IPS-NIHi7 (cell line): ENCODE results near the gene MOXD1.
"Not testable (repeated sequence)": the region's sequence is repeated elsewhere in the genome, so short reads cannot be mapped to it uniquely, and the experiment has no call there.

Experiments
- DNase-seq: peaks from one replicate; pipeline ENCODE4 v3.0.0; 2012; ENCODE audit warnings: mixed read lengths; ENCODE audit errors: extremely low spot score

Gene MOXD1

GRCh38 chr6:132282696-132283095 is 118.6 kb downstream of the MOXD1 start:
- no peak for DNase-seq

- no peak for DNase-seq
Measured at GRCh38 chr6:132280436-132280835, 120.8 kb downstream of the MOXD1 start.

GRCh38 chr6:132279592-132280139 is 121.6 kb downstream of the MOXD1 start:
- DNase-seq = peak; percentile 69

GRCh38 chr6:132275066-132275970 is 126.0 kb downstream of the MOXD1 start:
- DNase-seq = no peak

GRCh38 chr6:132272776-132273175 is 128.5 kb downstream of the MOXD1 start:
- no peak for DNase-seq

- no peak for DNase-seq
Measured at GRCh38 chr6:132270726-132271402, 130.4 kb downstream of the MOXD1 start.

GRCh38 chr6:132268666-132269065 is 132.6 kb downstream of the MOXD1 start:
- DNase-seq = not testable (repeated sequence)

GRCh38 chr6:132268209-132268608 is 133.1 kb downstream of the MOXD1 start:
- DNase-seq = no peak

GRCh38 chr6:132265451-132266097 is 135.7 kb downstream of the MOXD1 start:
- no peak for DNase-seq

GRCh38 chr6:132264021-132264500 is 137.2 kb downstream of the MOXD1 start:
- no peak for DNase-seq

GRCh38 chr6:132261354-132261753 is 139.9 kb downstream of the MOXD1 start:
- DNase-seq = no peak

- peak; percentile 26 for DNase-seq
Measured at GRCh38 chr6:132259070-132259469, 142.2 kb downstream of the MOXD1 start.

GRCh38 chr6:132257561-132257960 is 143.7 kb downstream of the MOXD1 start:
- DNase-seq = no peak

- no peak for DNase-seq
Measured at GRCh38 chr6:132256457-132256856, 144.8 kb downstream of the MOXD1 start.

GRCh38 chr6:132253906-132254305 is 147.4 kb downstream of the MOXD1 start:
- DNase-seq = no peak

- no peak for DNase-seq
Measured at GRCh38 chr6:132253211-132253610, 148.1 kb downstream of the MOXD1 start.

GRCh38 chr6:132252113-132252512 is 149.2 kb downstream of the MOXD1 start:
- no peak for DNase-seq

GRCh38 chr6:132251711-132252110 is 149.6 kb downstream of the MOXD1 start:
- DNase-seq = no peak

- no peak for DNase-seq
Measured at GRCh38 chr6:132247381-132248159, 153.7 kb downstream of the MOXD1 start.

- no peak for DNase-seq
Measured at GRCh38 chr6:132246632-132247270, 154.5 kb downstream of the MOXD1 start.
